Left ventricle myocardium inferior (tissue), 1 donor: ENCODE data around the gene SPATS2L. TPM values are rescaled to one million over a fixed set of nuclear protein-coding genes. Genes with fewer than 3 reads are reported as not detected.

Experiments
- DNase-seq: peaks from one replicate; pipeline ENCODE4 v3.0.0-alpha.2; 2020
- H3K27ac ChIP-seq: fragments of 200-600 bp; replicated peaks from 2 replicates; pipeline ENCODE4 v1.8.0; 2021
- H3K27me3 ChIP-seq: fragments of 200-600 bp; 2 replicates; pipeline ENCODE4 v1.8.0; 2021; ENCODE audit warnings: low read depth
- H3K36me3 ChIP-seq: fragments of 200-600 bp; 2 replicates; pipeline ENCODE4 v1.8.0; 2021
- H3K4me1 ChIP-seq: fragments of 200-600 bp; 2 replicates; pipeline ENCODE4 v1.8.0; 2021
- H3K4me3 ChIP-seq: fragments of 200-600 bp; 2 replicates; pipeline ENCODE4 v1.8.0; 2021; ENCODE audit warnings: mild to moderate bottlenecking, moderate library complexity
- H3K9me3 ChIP-seq: fragments of 200-600 bp; replicated peaks from 2 replicates; pipeline ENCODE4 v1.8.0; 2021
- CTCF ChIP-seq: fragments of 200-600 bp; IDR thresholded peaks from 2 replicates; pipeline ENCODE4 v1.8.0; 2021; ENCODE audit warnings: antibody characterized with exemption, mild to moderate bottlenecking, borderline replicate concordance
- intact Hi-C: fragments of 100-400 bp; cut with micrococcal nuclease; formaldehyde crosslinking; loops from one replicate; pipeline ENCODE4 v1.11.0; 2022
- long read RNA-seq: library from polyadenylated mRNA; unstranded; transcript quantifications from one replicate; pipeline ENCODE4 v2.0.0, GENCODE V29; 2021
- total RNA-seq: library from RNA; stranded (reverse); fragmentation: NEBNext Ultra II Directional; extraction: Animal tissue kit (Norgen Biotek cat#: 25700); gene quantifications from one replicate; pipeline ENCODE4 v1.2.1, GENCODE V29; 2021
- donor health status: DM: no; HTN: yes; CAD: no; lungs with severe emphysema.

Gene SPATS2L
- 54.9 TPM for total RNA-seq
- long read RNA-seq, transcript SPATS2L-209 (13 exons, 2,698 nt) = minor isoform, 5 of 137 reads
- long read RNA-seq, transcript SPATS2L-204 (13 exons, 2,463 nt) = major isoform, 34 of 137 reads
- long read RNA-seq, transcript SPATS2L-202 (12 exons, 2,119 nt) = minor isoform, 10 of 137 reads
- long read RNA-seq, partial matches to known transcripts = 9 of 137 reads
- long read RNA-seq, other reads (novel, unspliced or antisense) = 78 of 137 reads

- no peaks in the 10 kb centered on the region for H3K9me3 ChIP-seq
- DNase-seq = peak; percentile 86
- intact Hi-C loops = no loop called here
- H3K27me3 ChIP-seq = no peaks in the 10 kb centered on the region
- H3K27ac ChIP-seq = peak within 1 kb of the TSS; percentile 96
- peak within 1 kb of the TSS; percentile 93 for H3K4me3 ChIP-seq
- peaks cover 53% of the 10 kb centered on the region for H3K4me1 ChIP-seq
- TF ChIP-seq CTCF = no peak
- H3K36me3 ChIP-seq = no peaks in the 10 kb centered on the region
Measured at GRCh38 chr2:200306196-200306930, at the start of gene SPATS2L. Gene SPATS2L, plus strand, starts transcription at chr2:200306693. Its CDS starts 82,552 bp downstream, at chr2:200389245.

- Histone ChIP-seq H3K27ac (no peak overlapping the region), H3K4me3 (no peak overlapping the region), H3K9me3 (no peaks in the 10 kb centered on the region), H3K4me1 (peaks cover 17% of the 10 kb centered on the region), H3K36me3 (no peaks in the 10 kb centered on the region), H3K27me3 (no peaks in the 10 kb centered on the region)
- no peak for TF ChIP-seq CTCF
- intact Hi-C loops = no loop called here
- DNase-seq = no peak
Measured at GRCh38 chr2:200257570-200257969, 48.9 kb upstream of the SPATS2L start.

GRCh38 chr2:200258081-200258480, 48.4 kb upstream of the SPATS2L start:
- H3K4me3 ChIP-seq = no peak overlapping the region
- TF ChIP-seq CTCF = no peak
- H3K4me1 ChIP-seq = peaks cover 15% of the 10 kb centered on the region
- no peak overlapping the region for H3K27ac ChIP-seq
- intact Hi-C loops = no loop called here
- no peaks in the 10 kb centered on the region for H3K36me3 ChIP-seq
- H3K9me3 ChIP-seq = no peaks in the 10 kb centered on the region
- no peaks in the 10 kb centered on the region for H3K27me3 ChIP-seq
- DNase-seq = no peak

- H3K9me3 ChIP-seq = no peaks in the 10 kb centered on the region
- no peak for TF ChIP-seq CTCF
- no peaks in the 10 kb centered on the region for H3K36me3 ChIP-seq
- intact Hi-C loops = no loop called here
- no peak overlapping the region for H3K4me3 ChIP-seq
- no peak overlapping the region for H3K27ac ChIP-seq
- H3K27me3 ChIP-seq = no peaks in the 10 kb centered on the region
- H3K4me1 ChIP-seq = peaks cover 5% of the 10 kb centered on the region
- DNase-seq = no peak
Measured at GRCh38 chr2:200258881-200259576, 47.5 kb upstream of the SPATS2L start.

- no peak for DNase-seq
- Histone ChIP-seq H3K27me3 (no peaks in the 10 kb centered on the region), H3K9me3 (no peaks in the 10 kb centered on the region), H3K27ac (no peak overlapping the region), H3K4me3 (no peak overlapping the region), H3K36me3 (no peaks in the 10 kb centered on the region), H3K4me1 (peaks cover 1% of the 10 kb centered on the region)
- no peak for TF ChIP-seq CTCF
- intact Hi-C loops = no loop called here
Measured at GRCh38 chr2:200259577-200259957, 46.9 kb upstream of the SPATS2L start.
